H1 (cell line): ENCODE results near the gene OXTR. TPM values are rescaled to one million over a fixed set of nuclear protein-coding genes. Genes with fewer than 3 reads are reported as not detected.

Source experiments
- GABPA ChIP-seq: IDR thresholded peaks from 2 replicates; pipeline ENCODE4 v1.6.1; 2011; ENCODE audit warnings: mild to moderate bottlenecking, low read length, moderate library complexity, borderline replicate concordance; ENCODE audit not compliant: insufficient read depth
- polyA plus RNA-seq, 7 experiments: library from polyadenylated mRNA; depleted of rRNA in 3 of 7; stranded (reverse) in 5 of 7; unstranded in 2 of 7; fragments of >200 nt in 5 of 7; fragments of 200-250 nt in 2 of 7; gene quantifications; 1 replicate in 5 of 7; 2 replicates in 1 of 7; 4 replicates in 1 of 7; pipeline versions ENCODE4 v1.2.1 to v1.2.3, GENCODE V29; 2011 to 2013; ENCODE audit warnings: missing spikeins in 2 of 7, mixed read lengths in 2 of 7
- total RNA-seq: library from RNA; stranded (reverse); fragmentation: NEBNext Ultra II Directional; extraction: Animal tissue kit (Norgen Biotek cat#: 25700); gene quantifications from 2 replicates; pipeline ENCODE4 v1.2.1, GENCODE V29; 2021

The OXTR gene
- total and polyA plus RNA-seq, 2 of the 8 experiments (the other 6 are each of a cell fraction or from before 2014, with no cell fraction given): 0.77 to 2.3 TPM

DNA sequence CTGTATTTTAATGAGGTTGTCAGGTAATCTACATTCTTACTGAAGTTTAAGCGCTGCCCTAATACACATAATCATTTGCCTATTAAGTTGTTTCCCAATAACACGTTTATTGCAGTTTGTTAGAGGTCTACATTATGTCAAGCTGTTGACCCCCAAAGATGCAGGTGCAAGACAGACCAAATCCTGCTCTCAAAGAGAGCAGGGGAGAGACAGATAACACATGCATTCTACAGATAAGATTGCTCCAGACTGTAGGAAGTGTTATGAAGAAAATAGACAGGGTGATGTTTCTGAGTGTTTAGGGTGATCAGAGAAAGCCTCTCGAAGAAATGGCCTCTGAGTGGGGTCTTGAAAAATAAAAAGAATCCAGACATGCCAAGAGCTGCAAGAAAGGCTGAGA, 24.8 kb upstream of the OXTR start (continued):
- no peak for TF ChIP-seq GABPA
